Activated CD4-positive, alpha-beta T cell treated with anti-CD3 and anti-CD28 coated beads, Interleukin-2, amount 50 U/mL, for 48 hours (primary cell): ENCODE measurements around the gene FOXN4.
A peak's percentile ranks its signal among the peaks of the same experiment; 100 is the strongest.

ENCODE experiments used
- DNase-seq, 2 experiments: peaks; one replicate each; pipeline ENCODE4 v3.0.0-alpha.2; 2020

FOXN4 gene

GRCh38 chr12:109255377-109255776, 53.7 kb downstream of the FOXN4 start:
- DNase-seq = no peak

- no peak for DNase-seq
Observed at GRCh38 chr12:109253913-109254544, 55.1 kb downstream of the FOXN4 start.

GRCh38 chr12:109252799-109253198, 56.3 kb downstream of the FOXN4 start:
- no peak for DNase-seq

GRCh38 chr12:109250523-109250922, 58.6 kb downstream of the FOXN4 start:
- no peak for DNase-seq

GRCh38 chr12:109247831-109248654, 61.0 kb downstream of the FOXN4 start:
- no peak for DNase-seq

- DNase-seq = no peak
Observed at GRCh38 chr12:109246221-109246620, 62.9 kb downstream of the FOXN4 start.

- no peak for DNase-seq
Observed at GRCh38 chr12:109244073-109244472, 65.0 kb downstream of the FOXN4 start.

- DNase-seq = no peak
Observed at GRCh38 chr12:109241936-109242335, 67.1 kb downstream of the FOXN4 start.

GRCh38 chr12:109240365-109240764, 68.7 kb downstream of the FOXN4 start:
- no peak for DNase-seq

- no peak for DNase-seq
Observed at GRCh38 chr12:109239691-109240090, 69.4 kb downstream of the FOXN4 start.

- peak in 1 of 2 experiments; percentile 7 for DNase-seq
Observed at GRCh38 chr12:109239179-109239578, 69.9 kb downstream of the FOXN4 start.

- DNase-seq = no peak
Observed at GRCh38 chr12:109236257-109236656, 72.8 kb downstream of the FOXN4 start.

- no peak for DNase-seq
Observed at GRCh38 chr12:109234012-109234411, 75.1 kb downstream of the FOXN4 start.

- no peak for DNase-seq
Observed at GRCh38 chr12:109232731-109233130, 76.4 kb downstream of the FOXN4 start.

- no peak for DNase-seq
Observed at GRCh38 chr12:109230193-109230592, 78.9 kb downstream of the FOXN4 start.

GRCh38 chr12:109228664-109229063, 80.4 kb downstream of the FOXN4 start:
- no peak for DNase-seq
